K562 (cell line): Measurements from ENCODE around the gene WASHC2C. TPM values are rescaled to one million over a fixed set of nuclear protein-coding genes. Genes with fewer than 3 reads are reported as not detected.
A peak's percentile ranks its signal among the peaks of the same experiment; 100 is the strongest.
"Not testable (repeated sequence)": the region's sequence is repeated elsewhere in the genome, so short reads cannot be mapped to it uniquely, and the experiment has no call there.

Source experiments
- ATAC-seq: fragments of 200-7000 bp; cut with Tn5 transposase; 3 replicates; pipeline ENCODE4 v1.9.1; 2020; ENCODE audit warnings: moderate library complexity
- BruUV-seq: library from RNA; stranded (reverse); fragments of 400-500 nt; replicated peaks from 2 replicates; lab custom pipeline; 2021; lab: Mats Ljungman, UMichigan
- CTCF ChIA-PET: fragments of 300-600 bp; formaldehyde crosslinking; extraction: SDS; loops from one replicate; lab custom pipeline; 2021; ENCODE audit warnings: low intra/inter-chr PET ratio; lab: Yijun Ruan, JAX
- POLR2A ChIA-PET: fragments of 300-600, 350-650 bp; sonication (Branson Sonifier 250); formaldehyde crosslinking; extraction: SDS; loops from one replicate; lab custom pipeline; 2021; ENCODE audit warnings: antibody characterized with exemption, inconsistent platforms; lab: Yijun Ruan, JAX
- DNase-seq, 4 experiments: peaks; one replicate each; pipeline versions ENCODE4 v3.0.0 to v3.0.0-alpha.2; 2011 to 2018; ENCODE audit warnings: low spot score in 3 of 4, mixed read lengths in 3 of 4; ENCODE audit errors: extremely low read depth in 1 of 4
- FAIRE-seq: peaks from 2 replicates; lab custom pipeline; 2011; peaks lifted over from hg19 to GRCh38; lab: Jason Lieb, UNC
- H2AFZ ChIP-seq: 2 replicates; pipeline ENCODE4 v1.6.0; 2011; ENCODE audit warnings: low read depth, low read length, control low read depth, inconsistent platforms
- H3K27ac ChIP-seq: fragments of 200-600 bp; 3 replicates; pipeline ENCODE4 v1.8.0; 2011; ENCODE audit warnings: low read depth, mild to moderate bottlenecking, control low read depth, inconsistent platforms, low read length, moderate library complexity, mixed read lengths; ENCODE audit errors: extremely low read depth
- H3K27me3 ChIP-seq, 2 experiments: fragments of 300-600 bp in 1 of 2; 2 replicates in 1 of 2; 3 replicates in 1 of 2; pipeline versions ENCODE4 v1.6.0 to v1.8.0; 2011; ENCODE audit warnings: inconsistent platforms in 2 of 2, low read length in 2 of 2, mild to moderate bottlenecking in 1 of 2, mixed read lengths in 1 of 2, moderate library complexity in 1 of 2; ENCODE audit not compliant: control insufficient read depth in 2 of 2, insufficient read depth in 2 of 2
- H3K36me3 ChIP-seq: fragments of 300-600 bp; 3 replicates; pipeline ENCODE4 v1.8.0; 2011; ENCODE audit warnings: mild to moderate bottlenecking, low read length, inconsistent platforms; ENCODE audit not compliant: control insufficient read depth, insufficient read depth
- H3K4me1 ChIP-seq, 2 experiments: fragments of 200-600 bp in 1 of 2; replicated peaks in 1 of 2; 2 replicates in 1 of 2; 3 replicates in 1 of 2; pipeline versions ENCODE4 v1.5.1 to v1.8.0; 2011; ENCODE audit warnings: inconsistent platforms in 2 of 2, low read length in 2 of 2, mild to moderate bottlenecking in 1 of 2, mixed read lengths in 1 of 2, moderate library complexity in 1 of 2; ENCODE audit not compliant: control insufficient read depth in 2 of 2, insufficient read depth in 2 of 2
- H3K4me2 ChIP-seq: 2 replicates; pipeline ENCODE4 v1.6.1; 2011; ENCODE audit warnings: low read length, control low read depth, inconsistent platforms, mixed read lengths; ENCODE audit not compliant: insufficient read depth
- H3K4me3 ChIP-seq: fragments of 200-600 bp; sonication (generic), shearing (Covaris generic); 2 replicates; pipeline ENCODE4 v1.5.1; 2016; ENCODE audit warnings: control low read depth, inconsistent platforms
- H3K79me2 ChIP-seq: fragments of 200-600 bp; 3 replicates; pipeline ENCODE4 v1.8.0; 2011; ENCODE audit warnings: low read length, inconsistent platforms; ENCODE audit not compliant: control insufficient read depth, insufficient read depth
- H3K9ac ChIP-seq, 2 experiments: 2 replicates each; pipeline versions ENCODE4 v1.6.0 to v1.6.1; 2011; ENCODE audit warnings: low read depth in 2 of 2, low read length in 2 of 2, control low read depth in 1 of 2, inconsistent platforms in 1 of 2, mild to moderate bottlenecking in 1 of 2, mixed read lengths in 1 of 2; ENCODE audit not compliant: insufficient read depth in 1 of 2
- H3K9me1 ChIP-seq: one replicate; pipeline ENCODE4 v1.6.0; 2011; ENCODE audit warnings: inconsistent platforms, mild to moderate bottlenecking, low read length, moderate library complexity; ENCODE audit not compliant: control insufficient read depth, insufficient read depth
- H3K9me3 ChIP-seq: replicated peaks from 2 replicates; pipeline ENCODE4 v1.5.1; 2011; ENCODE audit warnings: low read depth, low read length, inconsistent platforms; ENCODE audit not compliant: control insufficient read depth, insufficient read depth
- H4K20me1 ChIP-seq: replicated peaks from 2 replicates; pipeline ENCODE4 v1.6.1; 2011; ENCODE audit warnings: low read length, inconsistent platforms, mixed read lengths; ENCODE audit not compliant: control insufficient read depth, insufficient read depth
- ARID1B ChIP-seq: fragments of 450-650 bp; IDR thresholded peaks from 2 replicates; pipeline ENCODE4 v1.6.1; 2016; ENCODE audit warnings: antibody characterized with exemption, mild to moderate bottlenecking, inconsistent platforms
- BCOR ChIP-seq: fragments of 450-650 bp; IDR thresholded peaks from 2 replicates; pipeline ENCODE4 v1.6.1; 2016
- CTBP1 ChIP-seq: fragments of 450-650 bp; IDR thresholded peaks from 2 replicates; pipeline ENCODE4 v1.6.1; 2016; ENCODE audit warnings: borderline replicate concordance
- DPF2 ChIP-seq: fragments of 450-650 bp; IDR thresholded peaks from 2 replicates; pipeline ENCODE4 v1.6.1; 2016
- FOSL1 ChIP-seq: fragments of 200-800 bp; sonication (Bioruptor generic); conservative IDR thresholded peaks from 2 replicates; pipeline ENCODE4 v1.6.1; 2016; ENCODE audit warnings: missing genetic modification characterization, missing compliant biosample characterization
- HDAC2 ChIP-seq: fragments of 450-650 bp; IDR thresholded peaks from 2 replicates; pipeline ENCODE4 v1.6.1; 2016; ENCODE audit warnings: mild to moderate bottlenecking
- NFE2 ChIP-seq: IDR thresholded peaks from 2 replicates; pipeline ENCODE4 v1.6.1; 2014; ENCODE audit warnings: antibody characterized with exemption, low read depth
- SMARCA4 ChIP-seq: fragments of 450-650 bp; IDR thresholded peaks from 2 replicates; pipeline ENCODE4 v1.6.1; 2016
- SMARCE1 ChIP-seq: fragments of 450-650 bp; IDR thresholded peaks from 2 replicates; pipeline ENCODE4 v1.7.1; 2016; ENCODE audit warnings: mild to moderate bottlenecking
- TRIM24 ChIP-seq, 2 experiments: fragments of 450-650 bp; IDR thresholded peaks; 2 replicates each; pipeline ENCODE4 v1.6.1; 2016
- ZNF121 ChIP-seq: sonication (generic); formaldehyde crosslinking; conservative IDR thresholded peaks from 2 replicates; pipeline ENCODE4 v1.8.0; 2022; ENCODE audit warnings: missing genetic modification reagents
- WGBS: fragments of 100-300 bp; shearing (Covaris generic); methylation state at CpG from one replicate; pipeline ENCODE4 v1.1.6; 2016; ENCODE audit warnings: low coverage, mixed read lengths; ENCODE audit not compliant: insufficient coverage; ENCODE audit errors: missing lambda C conversion rate; 5-methylcytosine and 5-hydroxymethylcytosine counted together
- in situ Hi-C: fragments of 300-500 bp; cut with MboI; formaldehyde crosslinking; loops from 4 replicates; pipeline ENCODE4 v1.15.0; 2018; ENCODE audit warnings: inconsistent platforms, mixed read lengths
- intact Hi-C: fragments of 100-400 bp; cut with micrococcal nuclease; formaldehyde crosslinking; loops from 2 replicates; pipeline ENCODE4 v1.14.2; 2022
- polyA plus RNA-seq, 8 experiments: library from polyadenylated mRNA; depleted of rRNA in 4 of 8; stranded (reverse) in 5 of 8; unstranded in 3 of 8; fragments of >200 nt; fragmentation: Nextera tagmentation in 2 of 8; fragmentation: Illumina TruSeq in 1 of 8; extraction: Ambion mirVana in 2 of 8; extraction: Trizol in 1 of 8; gene quantifications; 2 replicates each; pipeline versions ENCODE4 v1.2.1 to v1.2.3, GENCODE V29; 2011 to 2014; ENCODE audit warnings: inconsistent platforms in 1 of 8, missing spikeins in 1 of 8
- total RNA-seq, 7 experiments: library from RNA; depleted of rRNA in 6 of 7; stranded (reverse); fragments of >200 nt in 6 of 7; fragmentation: Illumina TruSeq in 2 of 7; extraction: Trizol in 2 of 7; gene quantifications; 2 replicates each; pipeline versions ENCODE4 v1.2.1 to v1.2.3, GENCODE V29; 2011 to 2021; ENCODE audit warnings: low replicate concordance in 1 of 7

Gene WASHC2C
- total and polyA plus RNA-seq, 9 of the 15 experiments (the other 6 are each of a cell fraction or from before 2014, with no cell fraction given) = 3.2 to 37.7 (median 24.1) TPM

DNA sequence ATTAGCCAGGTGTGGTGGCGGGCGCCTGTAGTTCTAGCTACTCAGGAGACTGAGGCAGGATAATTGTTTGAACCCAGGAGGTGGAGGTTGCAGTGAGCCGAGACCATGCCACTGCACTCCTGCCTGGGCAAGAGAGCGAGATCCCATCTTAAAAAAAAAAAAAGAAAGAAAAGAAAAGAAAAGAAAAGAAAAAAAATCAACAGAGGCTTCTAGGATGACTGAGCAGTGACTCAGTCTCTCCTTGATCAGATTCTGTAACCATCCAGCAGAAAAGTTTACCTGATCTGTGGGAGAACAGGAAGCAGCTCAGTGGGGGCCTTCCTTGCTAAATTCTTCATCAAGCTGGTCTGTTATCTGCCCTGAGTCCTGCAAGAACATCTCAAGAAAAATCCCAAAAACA, 87.1 kb downstream of the WASHC2C start:
- ATAC-seq, H3K27me3 ChIP-seq, H3K79me2 ChIP-seq, H3K36me3 ChIP-seq, FAIRE-seq, H3K9me3 ChIP-seq, BruUV-seq, H4K20me1 ChIP-seq, H3K9me1 ChIP-seq, H3K4me1 ChIP-seq, H3K27ac ChIP-seq, CTCF ChIA-PET, H3K9ac ChIP-seq: not testable (repeated sequence)
- WGBS = 67% methylated on average over 4 of the region's 4 CpGs
- DNase-seq = peak in 1 of 4 experiments; percentile 23
- TF ChIP-seq ZNF121 (peak; percentile 44), NFE2 (peak; percentile 20; the same call in 1 of the 2 replicates), ARID1B (peak; percentile 53), HDAC2 (0 out of 2 replicates have a peak, but pooled peaks have one; percentile 24), SMARCE1 (peak; percentile 54; the same call in 1 of the 2 replicates), FOSL1 (peak; percentile 68), SMARCA4 (peak; percentile 56; the same call in 1 of the 2 replicates), DPF2 (peak; percentile 56; the same call in 1 of the 2 replicates), CTBP1 (0 out of 2 replicates have a peak, but pooled peaks have one; percentile 17), TRIM24 (IDR thresholded peaks at IDR 0.05) (peak in 1 of 2 experiments; percentile 11; a peak in 1 of 4 replicates), BCOR (peak; percentile 72; the same call in 1 of the 2 replicates)
- TF ChIP-seq, all 486 proteins: peak for 11; not testable (repeated sequence) for 475
- H3K4me2 ChIP-seq, H3K4me3 ChIP-seq, POLR2A ChIA-PET: not testable (repeated sequence)
- in situ Hi-C loops = loop anchor here (25.0 kb wide), 1 partner anchor 123 kb away; no protein-coding TSS in a partner anchor
- intact Hi-C loops = loop anchor here (5.0 to 10.0 kb wide), 2 partner anchors 208 to 569 kb away; no protein-coding TSS in a partner anchor
- 0 out of 2 replicates have a peak overlapping the region, but pooled peaks have one; percentile 1 for H2AFZ ChIP-seq
